NCI-H774 (cell line): ENCODE data around the gene BTBD2.

ENCODE experiments used
- DNase-seq: peaks from one replicate; lab custom pipeline; 2025; lab: John Stamatoyannopoulos, UW

The BTBD2 gene

GRCh38 chr19:2050991-2051772, 35.7 kb upstream of the BTBD2 start, which contains the start of gene MKNK2:
MKNK2 (minus strand) TSS chr19:2051244; CDS start chr19:2050851, 393 bp downstream.
- peak; percentile 85 for DNase-seq

- no peak for DNase-seq
These were observed 35.0 kb upstream of the BTBD2 start for GRCh38 chr19:2050349-2050990.

- peak; percentile 41 for DNase-seq
These were observed 34.3 kb upstream of the BTBD2 start for GRCh38 chr19:2049741-2050348.

- DNase-seq: no peak
These were observed 33.6 kb upstream of the BTBD2 start for GRCh38 chr19:2048959-2049740.

GRCh38 chr19:2048104-2048958, 32.8 kb upstream of the BTBD2 start:
- DNase-seq: no peak

GRCh38 chr19:2047449-2048103, 32.1 kb upstream of the BTBD2 start:
- no peak for DNase-seq

- no peak for DNase-seq
These were observed 31.5 kb upstream of the BTBD2 start for GRCh38 chr19:2047076-2047448.

GRCh38 chr19:2046046-2046907, 30.8 kb upstream of the BTBD2 start:
- DNase-seq: no peak

- no peak for DNase-seq
These were observed 30.1 kb upstream of the BTBD2 start for GRCh38 chr19:2045501-2046045.

- DNase-seq: no peak
These were observed 29.4 kb upstream of the BTBD2 start for GRCh38 chr19:2044709-2045500.

GRCh38 chr19:2043961-2044708, 28.6 kb upstream of the BTBD2 start:
- DNase-seq: no peak

- DNase-seq: no peak
These were observed 27.7 kb upstream of the BTBD2 start for GRCh38 chr19:2043251-2043641.

- no peak for DNase-seq
These were observed 27.2 kb upstream of the BTBD2 start for GRCh38 chr19:2042485-2043250.

GRCh38 chr19:2041683-2042484, 26.4 kb upstream of the BTBD2 start:
- DNase-seq: peak; percentile 93

GRCh38 chr19:2041433-2041682, 25.8 kb upstream of the BTBD2 start:
- DNase-seq: no peak

- DNase-seq: no peak
These were observed 25.3 kb upstream of the BTBD2 start for GRCh38 chr19:2040647-2041432.
